Lower leg skin (tissue), 4 donors: ENCODE data around the gene RAPH1. TPM values are rescaled to one million over a fixed set of nuclear protein-coding genes. Genes with fewer than 3 reads are reported as not detected.
A peak's percentile ranks its signal among the peaks of the same experiment; 100 is the strongest.
"Not testable (repeated sequence)": the region's sequence is repeated elsewhere in the genome, so short reads cannot be mapped to it uniquely, and the experiment has no call there.

ENCODE experiments used
- DNase-seq, 2 donors: peaks; one replicate each; pipeline ENCODE4 v3.0.0-alpha.2; 2019; ENCODE audit warnings: low spot score in 2 of 2
- H3K4me3 ChIP-seq: fragments of 200-600 bp; sonication (generic); 2 replicates; pipeline ENCODE4 v1.5.1; 2017; ENCODE audit warnings: mild to moderate bottlenecking, low read depth; ENCODE audit not compliant: poor library complexity, severe bottlenecking
- POLR2A ChIP-seq, 2 donors: fragments of 450-650 bp; IDR thresholded peaks; one replicate each; pipeline ENCODE4 v1.6.1; 2016 to 2017; ENCODE audit warnings: antibody characterized with exemption in 2 of 2, mild to moderate bottlenecking in 1 of 2, moderate library complexity in 1 of 2
- WGBS, 2 donors: methylation state at CpG; one replicate each; pipeline ENCODE4 v1.1.5; 2018; 5-methylcytosine and 5-hydroxymethylcytosine counted together
- intact Hi-C: fragments of 100-400 bp; cut with DNase I; formaldehyde crosslinking; loops from one replicate; pipeline ENCODE4 v1.15.0; 2023; ENCODE audit warnings: low total_unique reads
- total RNA-seq, 4 donors: library from RNA; depleted of rRNA; stranded (reverse); fragments of >200 nt; gene quantifications; one replicate each; pipeline ENCODE4 v1.1.0, GENCODE V29; 2016
- TF ChIP-seq, protein P1 (sequence below), 3 donors: fragments of 450-650 bp; IDR thresholded peaks; one replicate each; pipeline ENCODE4 v1.5.1; 2016; ENCODE audit warnings: antibody characterized with exemption in 3 of 3, mild to moderate bottlenecking in 3 of 3, moderate library complexity in 2 of 3

Gene RAPH1
- total RNA-seq, 4 donors from 2014 or later = 32.2 to 148 (median 67.7) TPM

DNA sequence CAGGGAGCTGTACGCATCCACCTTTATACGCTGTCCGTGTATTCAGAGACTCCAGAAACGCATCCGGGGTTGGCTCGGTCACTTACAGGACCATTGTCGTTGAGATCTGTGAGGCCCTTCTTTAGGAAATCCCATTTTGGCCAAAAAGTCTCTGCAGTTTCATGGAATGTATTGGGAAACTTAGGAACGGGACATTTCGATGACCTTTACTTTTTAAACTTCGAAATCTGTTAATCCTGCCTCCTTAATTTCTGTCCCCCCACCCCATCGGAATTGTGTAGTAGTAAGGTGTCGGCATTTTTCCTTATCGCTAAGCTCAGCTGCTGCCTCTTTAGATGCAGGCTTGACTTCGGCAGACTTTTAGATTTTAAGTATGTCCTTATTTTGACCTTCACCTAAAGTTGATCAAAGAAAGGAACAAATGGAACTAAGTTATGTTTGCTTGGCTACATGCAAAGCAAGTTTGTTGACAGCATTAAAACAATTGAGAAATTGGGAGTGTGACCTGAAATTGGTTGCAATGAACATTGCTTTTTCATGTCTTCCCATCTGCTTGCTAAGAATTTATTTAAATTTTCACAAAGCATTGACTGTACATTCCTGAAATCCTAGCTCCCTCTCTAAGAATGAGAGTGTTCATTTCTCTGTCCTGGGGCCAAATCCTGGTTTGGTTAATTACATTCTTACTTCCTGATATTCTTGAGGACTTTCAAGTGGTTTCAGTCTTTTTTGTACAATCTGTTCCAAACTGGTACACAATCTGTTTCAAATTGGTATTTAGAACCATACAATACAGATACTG lies 884 bp upstream of the RAPH1 start:
- intact Hi-C loops = no loop called here
- no peak for DNase-seq
- 14 to 16% methylated on average over 14 of the region's 14 CpGs for WGBS, 2 donors
- peak overlapping the region; percentile 58 for H3K4me3 ChIP-seq
- TF ChIP-seq, protein P1, sequence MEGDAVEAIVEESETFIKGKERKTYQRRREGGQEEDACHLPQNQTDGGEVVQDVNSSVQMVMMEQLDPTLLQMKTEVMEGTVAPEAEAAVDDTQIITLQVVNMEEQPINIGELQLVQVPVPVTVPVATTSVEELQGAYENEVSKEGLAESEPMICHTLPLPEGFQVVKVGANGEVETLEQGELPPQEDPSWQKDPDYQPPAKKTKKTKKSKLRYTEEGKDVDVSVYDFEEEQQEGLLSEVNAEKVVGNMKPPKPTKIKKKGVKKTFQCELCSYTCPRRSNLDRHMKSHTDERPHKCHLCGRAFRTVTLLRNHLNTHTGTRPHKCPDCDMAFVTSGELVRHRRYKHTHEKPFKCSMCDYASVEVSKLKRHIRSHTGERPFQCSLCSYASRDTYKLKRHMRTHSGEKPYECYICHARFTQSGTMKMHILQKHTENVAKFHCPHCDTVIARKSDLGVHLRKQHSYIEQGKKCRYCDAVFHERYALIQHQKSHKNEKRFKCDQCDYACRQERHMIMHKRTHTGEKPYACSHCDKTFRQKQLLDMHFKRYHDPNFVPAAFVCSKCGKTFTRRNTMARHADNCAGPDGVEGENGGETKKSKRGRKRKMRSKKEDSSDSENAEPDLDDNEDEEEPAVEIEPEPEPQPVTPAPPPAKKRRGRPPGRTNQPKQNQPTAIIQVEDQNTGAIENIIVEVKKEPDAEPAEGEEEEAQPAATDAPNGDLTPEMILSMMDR (IDR thresholded peaks at IDR 0.05) = no peak
- TF ChIP-seq POLR2A (IDR thresholded peaks at IDR 0.05) = no peak

DNA sequence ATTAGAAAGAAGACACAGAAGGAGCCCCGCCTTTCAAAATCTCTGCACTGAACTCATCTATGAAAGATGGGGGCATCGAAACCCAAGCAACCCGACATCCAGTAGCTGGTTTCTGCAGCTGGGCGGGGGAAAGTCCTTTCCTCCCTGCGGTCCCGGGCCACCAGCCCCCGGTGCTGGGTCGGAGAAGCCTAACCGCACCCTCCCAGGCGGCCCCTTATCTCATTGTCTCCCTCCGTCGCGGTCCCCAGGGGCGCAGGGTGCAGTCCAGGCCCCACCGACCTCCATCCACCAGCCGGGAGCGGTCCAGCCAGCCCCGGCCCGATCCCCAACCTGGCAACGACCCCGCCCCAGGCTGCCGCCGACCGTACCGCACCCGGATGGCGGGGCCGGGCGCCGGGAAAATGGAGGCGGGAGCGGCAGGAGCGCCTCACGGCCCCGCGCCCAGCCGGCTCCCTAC lies 452 bp downstream of the RAPH1 start:
- TF ChIP-seq, protein P1 (IDR thresholded peaks at IDR 0.05) = no peak
- no peak for TF ChIP-seq POLR2A (IDR thresholded peaks at IDR 0.05)
- H3K4me3 ChIP-seq = peak overlapping the region; percentile 92
- 0 to 1% methylated on average over 10 to 28 of the region's 37 CpGs for WGBS, 2 donors
- DNase-seq = peak; percentile 21 to 89
- intact Hi-C loops = no loop called here

DNA sequence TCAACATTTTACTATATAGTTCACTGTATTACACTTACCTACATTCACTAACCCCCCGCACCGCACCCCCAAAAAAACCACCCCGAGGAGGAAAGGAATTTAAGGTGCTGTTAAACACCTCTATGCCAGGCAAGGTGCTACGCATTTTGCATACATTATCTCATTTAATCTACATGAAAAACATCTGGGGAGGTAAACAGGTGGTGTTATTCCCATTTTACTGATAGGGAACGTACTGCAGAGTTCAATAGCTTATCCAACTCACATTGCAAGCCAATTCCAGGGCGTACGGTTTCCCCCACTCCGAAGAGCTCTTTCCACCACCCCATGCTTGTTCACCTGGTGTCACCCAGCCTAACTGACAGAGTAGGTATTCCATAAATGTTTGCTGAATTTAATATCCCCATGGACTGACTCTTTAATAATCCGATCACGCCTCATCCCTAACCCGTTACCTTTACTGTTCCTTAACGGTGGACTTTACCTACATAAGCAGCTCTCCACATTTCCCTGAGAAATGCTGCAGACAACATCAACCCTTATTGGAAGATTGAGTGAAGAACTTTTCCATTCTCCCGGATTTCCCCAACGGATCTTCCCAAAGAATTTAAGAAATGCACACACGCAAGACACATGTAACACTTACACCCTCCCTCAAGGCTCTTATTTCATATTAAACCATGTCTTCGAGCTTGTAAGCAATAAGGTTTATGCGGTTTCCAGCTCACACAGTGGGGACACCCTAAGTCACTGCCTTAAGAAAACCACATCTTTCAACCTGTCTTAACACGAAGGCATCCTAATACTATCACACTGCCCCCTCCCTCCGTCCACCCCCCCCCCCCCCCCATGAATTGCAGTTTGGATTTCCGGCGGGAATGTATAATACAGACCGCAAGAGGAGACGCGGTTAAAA lies 1.2 kb downstream of the RAPH1 start:
- H3K4me3 ChIP-seq = peak overlapping the region; percentile 92
- intact Hi-C loops = no loop called here
- 1 to 4% methylated on average over 24 of the region's 24 CpGs for WGBS, 2 donors
- TF ChIP-seq POLR2A (IDR thresholded peaks at IDR 0.05) = no peak
- TF ChIP-seq, protein P1 (IDR thresholded peaks at IDR 0.05) = no peak
- DNase-seq = no peak

DNA sequence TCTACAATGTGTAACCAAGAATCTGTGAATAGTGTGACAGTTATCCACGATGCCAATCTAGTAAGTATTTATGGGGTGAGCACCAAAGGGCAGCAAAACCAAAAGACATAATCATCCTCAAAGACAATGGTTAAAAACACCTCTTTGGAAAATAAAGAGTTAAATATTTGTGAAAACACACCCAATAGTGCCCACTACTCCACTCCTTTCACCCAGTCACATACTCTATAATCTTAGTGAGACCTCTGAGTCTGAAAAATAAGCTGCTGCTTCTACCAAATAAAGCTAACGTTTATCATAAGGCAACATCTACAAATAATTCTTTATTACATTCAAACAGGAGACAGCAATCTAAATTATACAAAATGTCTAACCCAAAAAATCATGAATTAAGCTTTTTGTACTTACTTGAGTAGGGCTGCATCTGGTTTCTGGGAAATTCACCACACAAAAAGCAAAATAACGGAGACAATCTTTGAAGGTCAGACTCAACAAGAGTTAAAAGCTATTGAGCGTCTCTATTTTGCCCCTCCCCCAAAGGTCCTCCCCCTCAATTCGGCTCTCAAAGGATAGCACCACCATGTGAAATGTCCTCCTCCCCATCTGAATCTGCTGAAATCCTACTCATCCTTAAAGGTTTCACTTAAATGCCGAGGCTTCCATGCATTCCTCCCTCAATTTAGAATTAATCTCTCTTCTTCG lies 2.0 kb downstream of the RAPH1 start:
- TF ChIP-seq, protein P1 (IDR thresholded peaks at IDR 0.05) = no peak
- TF ChIP-seq POLR2A (IDR thresholded peaks at IDR 0.05) = no peak
- DNase-seq = no peak
- intact Hi-C loops = no loop called here
- 14% methylated on average over 7 of the region's 7 CpGs for WGBS, 2 donors
- peak overlapping the region; percentile 24 for H3K4me3 ChIP-seq

DNA sequence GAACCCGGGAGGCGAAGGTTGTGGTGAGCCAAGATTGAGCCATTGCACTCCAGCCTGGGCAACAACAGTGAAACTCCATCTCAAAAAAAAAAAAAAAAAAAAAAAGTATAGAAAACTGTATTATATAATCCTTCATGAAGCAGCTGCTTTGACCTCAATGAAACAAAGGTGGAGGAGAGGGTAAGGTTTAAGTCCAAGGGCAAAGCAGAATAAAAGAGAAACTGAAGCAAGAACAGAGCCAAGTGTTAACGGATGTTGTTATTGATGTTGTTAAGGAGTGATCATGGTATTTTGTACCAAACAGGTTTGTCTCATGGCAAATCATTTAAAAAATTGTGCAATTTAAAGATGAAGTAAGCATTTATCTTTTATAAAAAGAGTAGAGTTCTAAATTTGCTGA lies 7.4 kb downstream of the RAPH1 start:
- TF ChIP-seq, protein P1 (IDR thresholded peaks at IDR 0.05) = no peak
- TF ChIP-seq POLR2A (IDR thresholded peaks at IDR 0.05) = no peak
- intact Hi-C loops = no loop called here
- 73 to 78% methylated on average over 3 of the region's 3 CpGs for WGBS, 2 donors
- no peak for DNase-seq
- H3K4me3 ChIP-seq = no peak overlapping the region

DNA sequence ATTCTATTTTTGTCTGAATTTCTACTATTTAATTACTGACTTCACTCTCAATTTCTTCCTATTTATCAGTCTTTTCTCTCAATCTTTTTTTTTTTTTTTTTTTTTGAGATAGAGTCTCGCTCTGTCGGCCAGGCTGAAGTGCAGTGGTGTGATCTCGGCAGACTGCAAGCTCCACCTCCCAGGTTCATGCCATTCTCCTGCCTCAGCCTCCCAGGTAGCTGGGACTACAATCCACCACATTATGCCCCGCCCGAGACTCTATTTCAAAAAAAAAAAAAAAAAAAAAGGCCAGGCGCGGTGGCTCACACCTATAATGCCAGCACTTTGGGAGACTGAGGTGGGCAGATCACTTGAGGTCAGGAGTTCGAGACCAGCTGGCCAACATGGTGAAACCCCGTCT lies 21.8 kb downstream of the RAPH1 start:
- H3K4me3 ChIP-seq, intact Hi-C loops, DNase-seq: not testable (repeated sequence)
- 91 to 93% methylated on average over 9 of the region's 9 CpGs for WGBS, 2 donors
